GM12874 (cell line): Measurements from ENCODE around the gene VPS13D.

Source experiments
- TF ChIP-seq, protein P1 (sequence below): IDR thresholded peaks from 2 replicates; pipeline ENCODE4 v1.5.1; 2011; ENCODE audit warnings: low read depth, mild to moderate bottlenecking, control low read depth, low read length, moderate library complexity; ENCODE audit not compliant: insufficient read depth

The VPS13D gene

DNA sequence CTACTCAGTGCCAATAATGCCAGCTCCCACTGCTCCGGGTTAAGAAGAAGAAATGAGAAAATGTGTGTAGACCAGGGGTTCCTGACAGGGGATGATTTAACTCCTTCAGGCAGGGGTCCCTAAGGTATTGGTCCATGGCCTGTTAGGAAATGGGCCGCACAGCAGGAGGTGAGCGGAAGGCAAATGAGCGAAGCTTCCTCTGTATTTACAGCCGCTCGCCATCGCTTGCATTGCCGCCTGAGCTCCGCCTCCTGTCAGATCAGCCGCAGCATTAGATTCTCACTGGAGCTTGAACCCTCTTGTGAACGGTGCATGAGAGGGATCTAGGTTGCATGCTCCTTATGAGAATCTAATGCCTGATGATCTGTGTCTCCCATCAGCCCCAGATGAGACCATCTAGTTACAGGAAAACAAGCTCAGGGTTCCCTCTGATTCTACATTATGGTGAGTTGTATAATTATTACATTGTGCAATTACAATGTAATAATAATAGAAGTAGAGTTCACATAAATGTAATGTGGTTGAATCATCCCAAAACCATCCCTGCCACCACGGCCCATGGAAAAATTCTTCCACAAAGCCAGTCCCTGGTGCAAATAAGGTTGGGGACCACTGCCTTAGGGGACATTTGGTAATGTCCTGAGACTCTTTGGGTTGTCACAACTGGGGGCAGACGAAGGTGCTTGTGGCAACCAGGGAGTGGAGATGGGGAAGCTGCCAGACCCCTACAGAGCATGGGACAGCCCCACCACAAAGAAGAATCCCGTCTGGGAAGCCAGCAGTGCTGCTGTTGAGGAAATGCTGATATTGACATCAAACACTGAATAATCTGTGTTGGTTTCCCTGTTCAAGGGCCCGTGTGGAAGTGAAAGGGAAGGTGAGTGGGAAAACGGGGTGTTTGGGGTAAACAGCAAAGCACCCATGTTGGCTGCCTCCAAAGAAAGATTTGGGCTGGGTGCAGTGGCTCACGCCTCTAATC lies 327.4 kb downstream of the VPS13D start:
- TF ChIP-seq, protein P1, sequence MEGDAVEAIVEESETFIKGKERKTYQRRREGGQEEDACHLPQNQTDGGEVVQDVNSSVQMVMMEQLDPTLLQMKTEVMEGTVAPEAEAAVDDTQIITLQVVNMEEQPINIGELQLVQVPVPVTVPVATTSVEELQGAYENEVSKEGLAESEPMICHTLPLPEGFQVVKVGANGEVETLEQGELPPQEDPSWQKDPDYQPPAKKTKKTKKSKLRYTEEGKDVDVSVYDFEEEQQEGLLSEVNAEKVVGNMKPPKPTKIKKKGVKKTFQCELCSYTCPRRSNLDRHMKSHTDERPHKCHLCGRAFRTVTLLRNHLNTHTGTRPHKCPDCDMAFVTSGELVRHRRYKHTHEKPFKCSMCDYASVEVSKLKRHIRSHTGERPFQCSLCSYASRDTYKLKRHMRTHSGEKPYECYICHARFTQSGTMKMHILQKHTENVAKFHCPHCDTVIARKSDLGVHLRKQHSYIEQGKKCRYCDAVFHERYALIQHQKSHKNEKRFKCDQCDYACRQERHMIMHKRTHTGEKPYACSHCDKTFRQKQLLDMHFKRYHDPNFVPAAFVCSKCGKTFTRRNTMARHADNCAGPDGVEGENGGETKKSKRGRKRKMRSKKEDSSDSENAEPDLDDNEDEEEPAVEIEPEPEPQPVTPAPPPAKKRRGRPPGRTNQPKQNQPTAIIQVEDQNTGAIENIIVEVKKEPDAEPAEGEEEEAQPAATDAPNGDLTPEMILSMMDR: no peak

DNA sequence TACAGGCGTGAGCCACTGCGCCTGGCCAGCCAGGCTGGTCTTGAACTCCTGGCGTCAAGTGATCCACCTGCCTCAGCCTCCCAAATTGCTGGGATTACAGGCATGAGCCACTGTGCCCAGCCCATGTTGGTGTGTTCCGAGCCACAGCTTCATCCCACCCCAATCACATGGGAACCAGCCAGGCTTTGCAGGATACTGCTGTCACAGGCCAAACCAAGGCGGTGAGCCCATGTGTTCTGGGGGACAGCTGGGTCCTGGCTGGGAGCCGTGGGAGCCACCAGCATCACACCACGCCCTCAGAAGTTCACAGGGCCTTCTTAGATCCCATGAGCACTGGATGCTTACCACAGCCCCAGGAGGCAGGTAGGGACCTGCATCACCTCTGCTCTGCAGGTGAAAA lies 331.3 kb downstream of the VPS13D start:
- TF ChIP-seq, protein P1: no peak
